Measurements from ENCODE around the gene SAMD4B.
A peak's percentile ranks its signal among the peaks of the same experiment; 100 is the strongest.
"Not testable (repeated sequence)": the region's sequence is repeated elsewhere in the genome, so short reads cannot be mapped to it uniquely, and the experiment has no call there.

The SAMD4B gene

GRCh38 chr19:39310558-39311311 is 31.5 kb upstream of the SAMD4B start:
- DNase-seq, result no peak

GRCh38 chr19:39314016-39314728 is 28.0 kb upstream of the SAMD4B start:
- no peak for DNase-seq

- no peak for DNase-seq
Observed at GRCh38 chr19:39315933-39316332, 26.3 kb upstream of the SAMD4B start.

GRCh38 chr19:39316627-39317321 is 25.4 kb upstream of the SAMD4B start:
- no peak for DNase-seq

GRCh38 chr19:39317476-39317875 is 24.7 kb upstream of the SAMD4B start:
- no peak for DNase-seq

GRCh38 chr19:39318071-39318470 is 24.1 kb upstream of the SAMD4B start:
- DNase-seq, result no peak

GRCh38 chr19:39318690-39319089 is 23.5 kb upstream of the SAMD4B start:
- no peak for DNase-seq

GRCh38 chr19:39319098-39319891 is 22.9 kb upstream of the SAMD4B start:
- no peak for DNase-seq

- DNase-seq, result no peak
Observed at GRCh38 chr19:39319892-39320248, 22.4 kb upstream of the SAMD4B start.

- no peak for DNase-seq
Observed at GRCh38 chr19:39321117-39321831, 20.9 kb upstream of the SAMD4B start.

GRCh38 chr19:39321832-39322176 is 20.4 kb upstream of the SAMD4B start:
- DNase-seq, result no peak

GRCh38 chr19:39324242-39324842 is 17.9 kb upstream of the SAMD4B start:
- no peak for DNase-seq

GRCh38 chr19:39325778-39326665 is 16.2 kb upstream of the SAMD4B start:
- no peak for DNase-seq

GRCh38 chr19:39327363-39328045 is 14.7 kb upstream of the SAMD4B start:
- no peak for DNase-seq

- DNase-seq, result peak; percentile 70
Observed at GRCh38 chr19:39328046-39328705, 14.0 kb upstream of the SAMD4B start.

- DNase-seq, result no peak
Observed at GRCh38 chr19:39329948-39330347, 12.3 kb upstream of the SAMD4B start.

GRCh38 chr19:39332293-39332692 is 9.9 kb upstream of the SAMD4B start:
- no peak for DNase-seq

GRCh38 chr19:39332738-39333137 is 9.5 kb upstream of the SAMD4B start:
- not testable (repeated sequence) for DNase-seq

GRCh38 chr19:39333507-39333906 is 8.7 kb upstream of the SAMD4B start:
- DNase-seq, result no peak

GRCh38 chr19:39334444-39334976 is 7.7 kb upstream of the SAMD4B start:
- no peak for DNase-seq

All from NCI-H1105 (cell line).